ENCODE results near the gene EFL1. TPM values are rescaled to one million over a fixed set of nuclear protein-coding genes. Genes with fewer than 3 reads are reported as not detected.

EFL1 gene
- total and polyA plus RNA-seq, 9 of the 15 experiments (the other 6 are each of a cell fraction or from before 2014, with no cell fraction given), result 4.8 to 32.5 (median 16.9) TPM

- TF ChIP-seq ZNF407 (IDR thresholded peaks at IDR 0.05; ENCODE audit: low read depth) (no peak), KAT7 (CRISPR knock-in tag; IDR thresholded peaks at IDR 0.05; ENCODE audit: borderline replicate concordance) (no peak), TAL1 (IDR thresholded peaks at IDR 0.05) (peak; percentile 17; the same call in 1 of the 2 replicates), RBM25 (IDR thresholded peaks at IDR 0.05; ENCODE audit: low read depth, low read length, severe bottlenecking) (no peak), LEF1 (IDR thresholded peaks at IDR 0.05) (no peak), PHTF2 (CRISPR knock-in tag; IDR thresholded peaks at IDR 0.05) (no peak), WHSC1 (IDR thresholded peaks at IDR 0.05; ENCODE audit: low read length) (no peak), XRCC3 (IDR thresholded peaks at IDR 0.05) (no peak), ZNF436 (CRISPR knock-in tag; IDR thresholded peaks at IDR 0.05) (no peak), MBD2 (IDR thresholded peaks at IDR 0.05; ENCODE audit: borderline replicate concordance, low read depth) (no peak), CCNT2 (IDR thresholded peaks at IDR 0.05; ENCODE audit: borderline replicate concordance, extremely low read depth, insufficient read length, low read depth, low read length) (no peak), SPI1 (IDR thresholded peaks at IDR 0.05; ENCODE audit: borderline replicate concordance, low read depth, low read length) (no peak), TOE1 (IDR thresholded peaks at IDR 0.05; ENCODE audit: borderline replicate concordance) (no peak), TOE1 (CRISPR knock-in tag; IDR thresholded peaks at IDR 0.05; ENCODE audit: borderline replicate concordance, low read depth) (no peak), ZNF324 (CRISPR knock-in tag; IDR thresholded peaks at IDR 0.05) (no peak), TRIM24 (IDR thresholded peaks at IDR 0.05) (no peak), ZNF316 (IDR thresholded peaks at IDR 0.05) (no peak), PKNOX1 (IDR thresholded peaks at IDR 0.05) (peak; percentile 18; the same call in 1 of the 2 replicates), TEAD4 (IDR thresholded peaks at IDR 0.05; ENCODE audit: low read length) (peak; percentile 32; the same call in 1 of the 2 replicates), TEAD4 (CRISPR knock-in tag; IDR thresholded peaks at IDR 0.05; ENCODE audit: borderline replicate concordance) (no peak), ZFPM2 (CRISPR knock-in tag; IDR thresholded peaks at IDR 0.05) (no peak)
These were observed 9.6 kb upstream of the EFL1 start (continued) for GRCh38 chr15:82272154-82272553.

Measured in K562 (cell line).